GM23248 (cell line): ENCODE data around the gene PNPLA7.

ENCODE experiments used
- EZH2 ChIP-seq: fragments of 200-600 bp; sonication (generic); IDR thresholded peaks from 2 replicates; pipeline ENCODE4 v1.6.1; 2018; ENCODE audit warnings: antibody characterized with exemption, mild to moderate bottlenecking; ENCODE audit not compliant: insufficient read depth, poor library complexity, severe bottlenecking
- EZH2phosphoT487 ChIP-seq: fragments of 200-600 bp; sonication (generic); IDR thresholded peaks from 2 replicates; pipeline ENCODE4 v1.6.1; 2018; ENCODE audit warnings: antibody characterized with exemption, moderate library complexity, mild to moderate bottlenecking, low read depth; ENCODE audit not compliant: insufficient read depth

DNA sequence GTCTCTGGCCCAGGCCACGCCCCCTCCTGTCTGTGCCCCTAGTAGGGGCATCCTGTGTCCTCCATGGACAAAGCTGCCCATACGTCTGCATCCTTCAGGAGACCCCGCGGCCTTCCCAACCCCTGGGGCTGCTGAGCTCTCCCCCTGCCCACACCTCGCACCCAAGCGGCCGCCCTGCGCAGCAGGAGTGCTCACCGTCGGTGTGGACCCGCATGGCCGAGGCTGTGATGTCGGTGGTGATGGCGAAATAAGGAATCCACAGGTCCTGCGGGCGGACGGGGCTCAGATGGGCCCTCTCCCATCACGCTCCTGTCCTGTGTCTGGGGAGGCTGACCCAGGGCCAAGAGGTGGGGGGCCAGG is 86.3 kb downstream of the PNPLA7 start:
- TF ChIP-seq EZH2 (no peak), EZH2phosphoT487 (no peak)
